Muscle layer of duodenum (tissue), 2 donors: ENCODE measurements around the gene NEURL1B.
"Not testable (repeated sequence)": the region's sequence is repeated elsewhere in the genome, so short reads cannot be mapped to it uniquely, and the experiment has no call there.

ENCODE experiments used
- H3K27ac ChIP-seq: one replicate; pipeline ENCODE4 v1.7.0; 2013; ENCODE audit warnings: mild to moderate bottlenecking, low read length
- H3K27me3 ChIP-seq: one replicate; pipeline ENCODE4 v1.7.0; 2013; ENCODE audit warnings: low read depth, mild to moderate bottlenecking, control low read depth, low read length
- H3K36me3 ChIP-seq, 2 donors: one replicate each; pipeline ENCODE4 v1.7.0; 2013; ENCODE audit warnings: low read length in 2 of 2, control low read depth in 1 of 2, mild to moderate bottlenecking in 1 of 2; ENCODE audit not compliant: insufficient read depth in 2 of 2, control insufficient read depth in 1 of 2
- H3K4me1 ChIP-seq, 2 donors: one replicate each; pipeline ENCODE4 v1.7.0; 2013; ENCODE audit warnings: low read length in 2 of 2, mild to moderate bottlenecking in 2 of 2, control low read depth in 1 of 2, moderate library complexity in 1 of 2; ENCODE audit not compliant: insufficient read depth in 2 of 2, control insufficient read depth in 1 of 2
- H3K4me3 ChIP-seq, 2 donors: one replicate each; pipeline ENCODE4 v1.7.0; 2013; ENCODE audit warnings: low read length in 2 of 2, low read depth in 1 of 2, mild to moderate bottlenecking in 1 of 2
- H3K9me3 ChIP-seq, 2 donors: one replicate each; pipeline ENCODE4 v1.7.0; 2013; ENCODE audit warnings: low read length in 2 of 2, control low read depth in 1 of 2, mild to moderate bottlenecking in 1 of 2; ENCODE audit not compliant: control insufficient read depth in 1 of 2
- donor health status: healthy.

The NEURL1B gene

DNA sequence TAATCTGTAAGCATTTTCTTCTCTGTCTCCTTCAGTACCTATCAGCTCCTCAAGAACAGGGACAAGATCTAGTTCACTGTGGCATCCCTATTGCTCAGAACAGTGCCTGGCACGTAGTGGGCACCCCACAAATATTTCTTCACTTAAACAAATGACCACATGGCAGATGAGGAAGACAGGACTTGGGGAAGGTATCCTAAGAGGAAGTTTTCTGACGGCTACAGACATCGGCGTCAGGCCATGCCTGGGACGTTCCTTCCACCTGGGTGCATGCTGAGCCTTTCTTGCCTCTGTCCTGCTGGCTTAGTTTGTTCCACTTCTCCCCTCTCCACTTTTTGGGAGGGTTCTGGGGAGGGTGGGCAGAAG is 60.2 kb downstream of the NEURL1B start:
- no peak overlapping the region for H3K4me3 ChIP-seq
- H3K4me1 ChIP-seq: peaks cover 0 to 23% of the 10 kb centered on the region in 2 donors
- peaks cover 4% of the 10 kb centered on the region for H3K27me3 ChIP-seq
- H3K27ac ChIP-seq: no peak overlapping the region
- H3K9me3 ChIP-seq: no peaks in the 10 kb centered on the region
- no peaks in the 10 kb centered on the region for H3K36me3 ChIP-seq

DNA sequence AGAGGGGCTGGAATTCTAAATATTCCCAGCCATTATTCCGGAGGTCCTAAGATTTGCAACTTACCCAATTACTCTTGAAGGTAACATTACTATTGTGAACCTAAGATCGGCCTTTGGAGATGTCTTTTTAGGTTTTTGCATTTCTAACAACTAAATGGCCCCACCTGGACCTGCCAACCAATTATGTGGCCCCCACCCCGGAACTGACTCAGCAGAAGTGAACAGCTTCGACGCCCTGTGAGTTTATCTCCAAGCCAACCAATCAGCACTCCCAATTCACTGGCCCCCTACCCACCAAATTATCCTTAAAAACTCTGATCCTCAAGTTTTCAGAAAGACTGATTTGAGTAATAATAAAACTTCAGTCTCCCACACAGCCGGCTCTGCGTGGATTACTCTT is 62.9 kb downstream of the NEURL1B start:
- H3K36me3 ChIP-seq: no peaks in the 10 kb centered on the region
- no peaks in the 10 kb centered on the region for H3K9me3 ChIP-seq
- no peak overlapping the region for H3K27ac ChIP-seq
- H3K27me3 ChIP-seq: peaks cover 4% of the 10 kb centered on the region
- no peak overlapping the region for H3K4me3 ChIP-seq
- peaks cover 0 to 9% of the 10 kb centered on the region in 2 donors for H3K4me1 ChIP-seq

DNA sequence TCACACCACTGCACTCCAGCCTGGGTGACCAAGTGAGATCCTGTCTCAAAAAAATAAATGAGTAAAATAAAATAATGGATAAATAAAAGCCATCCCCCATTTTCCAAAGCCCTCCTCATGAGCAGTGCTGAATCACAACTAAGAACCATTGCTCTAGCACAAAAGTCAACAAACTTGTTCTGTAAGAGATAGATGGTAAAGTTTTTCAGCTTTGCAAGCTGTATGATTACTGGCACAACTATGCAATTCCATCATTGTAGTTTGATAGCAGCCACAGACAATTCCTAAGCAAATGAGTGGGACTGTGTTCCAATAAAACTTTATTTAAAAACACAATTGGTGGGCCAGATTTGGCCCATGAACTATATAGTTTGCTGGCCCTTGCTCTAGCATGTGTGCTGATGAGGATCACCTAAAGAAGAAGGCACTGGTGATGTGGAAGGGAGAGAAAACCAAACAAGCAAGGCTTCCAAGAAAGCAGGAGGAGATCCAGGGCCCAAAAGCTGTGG is 64.6 kb downstream of the NEURL1B start:
- H3K4me1 ChIP-seq: peaks cover 0 to 8% of the 10 kb centered on the region in 2 donors
- H3K36me3 ChIP-seq: no peaks in the 10 kb centered on the region
- H3K27ac ChIP-seq: no peak overlapping the region
- no peaks in the 10 kb centered on the region for H3K9me3 ChIP-seq
- H3K4me3 ChIP-seq: no peak overlapping the region
- H3K27me3 ChIP-seq: peaks cover 4% of the 10 kb centered on the region

DNA sequence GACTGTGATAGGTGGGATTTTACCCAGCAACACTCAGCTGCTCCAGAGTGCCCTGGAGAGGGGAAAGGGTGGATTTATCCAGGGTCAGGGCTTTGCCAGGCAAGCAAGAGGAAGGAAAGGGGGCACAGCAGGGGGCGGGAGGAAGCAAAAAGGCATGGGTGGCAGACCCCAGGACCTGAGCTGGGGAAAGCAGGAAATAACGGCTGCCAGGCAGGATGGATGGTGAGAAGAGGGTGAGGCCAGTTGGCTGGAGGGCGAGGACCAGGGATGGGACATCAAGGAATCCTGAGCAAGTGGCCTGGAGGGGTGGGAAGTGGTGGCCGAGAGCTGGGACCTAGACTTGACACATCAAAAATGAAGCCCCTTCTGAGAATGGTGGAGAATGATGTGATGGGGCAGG is 65.7 kb downstream of the NEURL1B start:
- Histone ChIP-seq H3K9me3 (no peaks in the 10 kb centered on the region), H3K36me3 (no peaks in the 10 kb centered on the region), H3K27me3 (peaks cover 4% of the 10 kb centered on the region), H3K4me3 (no peak overlapping the region), H3K4me1 (no peaks in the 10 kb centered on the region), H3K27ac (no peak overlapping the region)

DNA sequence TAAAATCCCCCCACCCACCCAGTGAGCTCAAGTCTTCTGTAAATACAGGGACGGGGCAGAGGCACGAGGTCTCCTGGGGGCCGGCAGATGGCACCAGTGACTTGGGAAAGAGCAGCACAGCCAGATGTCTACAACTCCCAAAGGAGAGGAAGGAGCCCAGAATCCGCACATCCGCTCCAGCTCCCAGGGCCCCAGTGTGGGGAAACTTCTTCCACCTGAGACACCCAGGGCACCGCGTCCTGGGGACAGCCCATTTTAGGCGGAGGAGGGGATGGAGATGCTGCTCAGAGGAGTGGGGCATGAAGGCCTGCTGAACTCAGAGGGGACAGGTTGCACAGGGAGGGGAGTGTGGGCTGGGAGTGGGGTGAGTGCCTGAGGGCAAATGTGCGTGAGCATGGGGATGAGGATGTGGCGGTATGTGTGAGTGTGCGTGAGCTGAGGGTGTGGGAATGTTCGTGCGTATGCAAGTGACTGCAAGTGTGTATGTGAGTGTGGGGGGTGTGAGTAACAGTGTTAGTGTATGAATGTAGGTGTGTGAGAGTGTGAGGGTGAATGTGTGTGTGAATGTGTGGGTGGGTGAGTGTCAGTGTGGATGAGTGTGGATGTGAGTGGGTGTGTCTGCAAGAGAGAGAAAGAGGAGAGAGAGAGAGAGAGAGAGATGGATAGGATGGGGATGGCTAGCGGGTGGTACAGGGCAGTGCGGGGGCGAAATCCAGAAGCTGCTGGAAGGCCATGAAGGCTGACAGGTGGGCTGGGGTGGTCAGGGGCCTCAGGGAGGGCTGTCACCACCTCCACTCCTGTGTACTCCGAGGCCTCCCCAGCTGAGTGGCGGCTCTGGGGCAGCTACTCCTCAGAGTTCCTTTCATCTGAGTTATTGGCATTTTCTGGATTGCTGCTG is 66.5 kb downstream of the NEURL1B start:
- Histone ChIP-seq H3K4me3 (no peak overlapping the region), H3K27ac (no peak overlapping the region), H3K36me3 (no peaks in the 10 kb centered on the region), H3K27me3 (peaks cover 4% of the 10 kb centered on the region), H3K4me1 (no peaks in the 10 kb centered on the region), H3K9me3 (no peaks in the 10 kb centered on the region)

DNA sequence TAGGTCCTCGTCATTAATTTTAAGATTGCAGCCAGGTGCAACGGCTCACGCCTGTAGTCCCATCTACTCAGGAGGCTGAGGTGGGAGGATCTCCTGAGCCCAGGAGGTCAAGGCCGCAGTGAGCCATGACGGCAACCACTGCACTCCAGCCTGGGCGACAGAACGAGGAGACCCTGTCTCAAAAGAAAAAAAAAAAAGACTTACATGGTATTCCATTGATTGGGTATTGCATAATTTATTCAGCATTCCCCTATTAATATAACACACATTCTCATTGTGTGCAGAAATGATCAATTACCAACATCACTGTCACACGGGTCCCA is 67.1 kb downstream of the NEURL1B start:
- Histone ChIP-seq H3K9me3 (no peaks in the 10 kb centered on the region), H3K27ac (no peak overlapping the region)

DNA sequence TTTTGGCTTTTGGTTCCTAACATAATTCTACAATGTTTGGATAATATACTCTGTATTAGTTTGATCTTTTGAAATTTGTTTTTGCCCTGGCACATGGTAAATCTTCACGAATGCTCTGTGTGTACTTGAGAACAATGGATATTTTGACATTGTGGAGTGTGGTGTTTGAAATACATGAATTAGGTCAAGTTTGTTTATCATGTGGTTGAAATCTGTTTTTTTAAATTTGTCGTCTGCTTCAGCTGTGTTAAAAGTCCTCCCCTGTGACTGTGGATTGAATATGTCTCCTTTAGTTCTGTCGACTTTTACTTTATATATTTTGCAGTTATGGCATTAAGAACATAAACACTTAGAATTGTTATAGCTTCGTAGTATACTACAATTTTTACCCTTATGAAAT is 69.6 kb downstream of the NEURL1B start:
- H3K27ac ChIP-seq: no peak overlapping the region
- no peak overlapping the region for H3K4me3 ChIP-seq
- H3K4me1 ChIP-seq: peaks cover 5 to 6% of the 10 kb centered on the region in 2 donors
- H3K9me3 ChIP-seq: no peaks in the 10 kb centered on the region
- no peaks in the 10 kb centered on the region for H3K36me3 ChIP-seq
- no peaks in the 10 kb centered on the region for H3K27me3 ChIP-seq

More for the DNA sequence above, 67.1 kb downstream of the NEURL1B start:
- no peaks in the 10 kb centered on the region for H3K36me3 ChIP-seq
- H3K4me1 ChIP-seq: peaks cover 0 to 3% of the 10 kb centered on the region in 2 donors
- peaks cover under 1% of the 10 kb centered on the region for H3K27me3 ChIP-seq
- no peak overlapping the region for H3K4me3 ChIP-seq

DNA sequence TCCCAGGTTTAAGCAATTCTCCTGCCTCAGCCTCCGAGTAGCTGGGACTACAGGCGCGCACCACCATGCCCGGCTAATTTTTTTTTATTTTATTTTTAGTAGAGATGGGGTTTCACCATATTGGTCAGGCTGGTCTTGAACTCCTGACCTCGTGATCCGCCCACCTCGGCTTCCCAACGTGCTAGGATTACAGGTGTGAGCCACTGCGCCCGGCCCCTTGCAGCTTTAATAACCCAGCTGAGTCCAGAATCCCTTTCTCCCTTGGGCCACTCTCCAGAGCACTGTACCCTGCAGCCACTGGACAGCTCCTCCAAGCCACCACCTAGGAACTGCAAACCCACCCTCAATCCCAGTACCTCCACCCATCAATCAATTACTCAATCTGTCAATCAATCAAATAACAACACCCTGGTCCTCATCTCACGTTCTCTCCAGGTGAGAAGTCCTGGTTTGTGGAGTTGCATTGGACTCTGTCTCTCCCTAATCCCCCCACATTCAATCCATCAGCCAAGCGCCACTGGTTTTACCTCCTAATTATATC is 70.3 kb downstream of the NEURL1B start:
- H3K27ac ChIP-seq, H3K36me3 ChIP-seq, H3K9me3 ChIP-seq, H3K27me3 ChIP-seq, H3K4me3 ChIP-seq, H3K4me1 ChIP-seq: not testable (repeated sequence)

DNA sequence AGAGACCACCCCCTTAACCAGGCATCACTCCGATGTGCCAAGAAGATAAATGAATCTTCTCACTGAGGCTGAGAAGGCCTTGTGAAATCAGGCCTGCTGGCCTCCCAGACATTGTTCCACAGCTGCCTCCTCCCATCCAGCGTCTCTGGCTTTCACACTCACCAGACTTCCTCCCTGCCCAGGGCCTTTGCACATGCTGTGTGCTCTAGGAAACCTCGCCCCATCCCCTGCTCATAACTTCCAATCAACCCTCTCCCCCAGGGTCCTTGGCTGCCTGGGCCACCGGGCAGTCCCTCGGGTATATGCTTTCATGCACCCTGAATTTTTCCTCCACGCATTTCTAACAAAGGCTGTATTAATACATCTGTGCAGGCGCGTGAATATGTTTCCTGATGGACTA is 71.5 kb downstream of the NEURL1B start:
- peaks cover 5 to 6% of the 10 kb centered on the region in 2 donors for H3K4me1 ChIP-seq
- no peaks in the 10 kb centered on the region for H3K36me3 ChIP-seq
- H3K27ac ChIP-seq: no peak overlapping the region
- no peaks in the 10 kb centered on the region for H3K27me3 ChIP-seq
- no peak overlapping the region for H3K4me3 ChIP-seq
- no peaks in the 10 kb centered on the region for H3K9me3 ChIP-seq

DNA sequence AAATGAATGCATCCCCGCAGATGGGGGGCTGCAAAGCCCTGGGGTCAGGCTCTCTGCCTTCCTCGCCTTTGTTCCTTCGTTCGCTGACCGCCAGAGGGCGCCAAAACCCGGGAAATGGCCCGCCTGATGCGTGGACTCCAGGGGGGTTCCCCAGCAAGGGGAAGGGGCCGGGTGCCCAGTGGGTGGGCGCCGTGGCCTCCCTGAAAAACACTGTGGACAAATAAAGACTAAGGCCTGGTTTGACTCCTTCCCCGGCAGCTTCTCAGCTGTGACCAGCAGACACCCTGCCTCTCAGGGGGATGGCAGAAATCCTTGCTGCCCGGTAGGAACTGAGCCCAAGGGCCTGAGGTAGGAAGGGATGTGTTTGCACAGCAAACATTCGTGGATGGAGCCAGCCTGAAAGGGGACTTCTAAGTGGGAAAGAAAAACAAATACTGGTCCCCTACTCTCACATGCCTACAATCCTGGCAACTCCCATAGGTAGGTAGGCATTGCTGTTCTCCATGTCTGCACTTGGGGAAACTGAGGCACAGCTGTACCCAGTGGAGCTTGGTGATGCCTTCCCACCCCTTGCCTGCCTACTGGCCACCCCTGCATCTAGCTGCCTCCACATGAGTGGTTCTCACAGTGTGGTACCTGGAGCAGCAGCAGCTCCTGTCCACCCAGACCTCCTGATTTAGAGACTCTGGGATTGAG is 72.2 kb downstream of the NEURL1B start:
- Histone ChIP-seq H3K36me3 (no peaks in the 10 kb centered on the region), H3K27me3 (no peaks in the 10 kb centered on the region), H3K9me3 (no peaks in the 10 kb centered on the region), H3K4me3 (no peak overlapping the region), H3K4me1 (peaks cover 5 to 6% of the 10 kb centered on the region in 2 donors), H3K27ac (no peak overlapping the region)

DNA sequence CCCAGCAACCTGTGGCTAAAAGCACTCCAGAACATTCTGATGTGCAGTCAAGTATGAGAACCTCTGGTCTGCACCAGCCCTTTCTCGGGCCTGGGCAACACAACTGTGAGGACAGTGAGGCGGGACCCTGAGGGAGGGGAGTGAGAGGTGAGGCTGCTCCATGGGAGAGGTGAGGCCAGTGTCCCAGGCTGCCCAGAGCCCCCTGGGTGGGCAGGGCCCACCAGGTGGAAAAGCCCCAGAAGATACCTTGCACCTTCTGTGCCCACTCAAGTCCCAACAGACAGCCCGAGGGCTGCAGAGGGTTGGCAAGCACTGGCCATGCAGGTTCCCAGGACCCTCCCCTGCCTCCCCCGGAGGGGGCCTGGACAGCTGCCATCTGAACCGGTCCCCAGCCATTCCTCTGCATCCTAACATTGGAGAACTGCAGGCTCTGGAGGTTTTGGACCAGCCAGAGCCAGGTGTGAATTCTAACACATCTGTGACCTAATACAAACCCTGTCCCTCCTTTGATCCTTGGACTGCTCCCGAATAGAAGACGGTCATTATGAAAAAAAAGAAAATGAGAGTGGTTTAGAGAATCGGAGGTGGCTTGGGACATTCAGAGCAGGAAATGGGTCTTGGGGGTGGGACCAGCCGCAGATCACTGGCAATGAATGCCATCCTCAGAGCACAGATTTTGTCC is 72.9 kb downstream of the NEURL1B start:
- no peak overlapping the region for H3K4me3 ChIP-seq
- peaks cover 5 to 6% of the 10 kb centered on the region in 2 donors for H3K4me1 ChIP-seq
- H3K36me3 ChIP-seq: no peaks in the 10 kb centered on the region
- H3K9me3 ChIP-seq: no peaks in the 10 kb centered on the region
- no peaks in the 10 kb centered on the region for H3K27me3 ChIP-seq
- H3K27ac ChIP-seq: no peak overlapping the region
